Upper lobe of left lung (tissue), 4 donors: ENCODE data around the gene AMIGO3.

Experiments used
- CTCF ChIP-seq, 6 experiments: fragments of 450-650 bp in 4 of 6; fragments of 200-600 bp in 2 of 6; sonication (generic) in 2 of 6; IDR thresholded peaks; one replicate each; pipeline ENCODE4 v1.5.1; 2016 to 2019; ENCODE audit warnings: antibody characterized with exemption in 6 of 6
- POLR2AphosphoS5 ChIP-seq, 2 donors: sonication (generic); formaldehyde crosslinking; IDR thresholded peaks; one replicate each; pipeline ENCODE4 v1.5.1; 2017; ENCODE audit warnings: antibody characterized with exemption in 2 of 2

- no peak for TF ChIP-seq CTCF (IDR thresholded peaks at IDR 0.05)
- TF ChIP-seq POLR2AphosphoS5 (IDR thresholded peaks at IDR 0.05), result no peak
Measured at GRCh38 chr3:49720855-49721595, 1.5 kb upstream of the AMIGO3 start.
